Keratinocyte (primary cell): ENCODE results near the gene PGLYRP1. TPM values are rescaled to one million over a fixed set of nuclear protein-coding genes. Genes with fewer than 3 reads are reported as not detected.

ENCODE experiments used
- DNase-seq: peaks from one replicate; pipeline ENCODE4 v3.0.0-alpha.2; 2011; ENCODE audit warnings: low read depth, missing footprints, low spot score
- FAIRE-seq: peaks from 2 replicates; lab custom pipeline; 2011; peaks lifted over from hg19 to GRCh38; lab: Jason Lieb, UNC
- H2AFZ ChIP-seq: 2 replicates; pipeline ENCODE4 v1.6.0; 2012; ENCODE audit warnings: low read length, control low read depth, inconsistent platforms; ENCODE audit not compliant: control insufficient read depth
- H3K27ac ChIP-seq: 2 replicates; pipeline ENCODE4 v1.5.1; 2011; ENCODE audit warnings: low read length; ENCODE audit not compliant: control insufficient read depth, insufficient read depth
- H3K27me3 ChIP-seq: 3 replicates; pipeline ENCODE4 v1.6.0; 2011; ENCODE audit warnings: low read length; ENCODE audit not compliant: control insufficient read depth, insufficient read depth; ENCODE audit errors: extremely low read depth
- H3K36me3 ChIP-seq, 2 experiments: 2 replicates in 1 of 2; 3 replicates in 1 of 2; pipeline ENCODE4 v1.5.1; 2011; ENCODE audit warnings: low read length in 2 of 2, mild to moderate bottlenecking in 1 of 2; ENCODE audit not compliant: control insufficient read depth in 2 of 2, insufficient read depth in 2 of 2; ENCODE audit errors: extremely low read depth in 1 of 2
- H3K4me1 ChIP-seq: 3 replicates; pipeline ENCODE4 v1.5.1; 2011; ENCODE audit warnings: low read length; ENCODE audit not compliant: control insufficient read depth, insufficient read depth; ENCODE audit errors: extremely low read depth
- H3K4me2 ChIP-seq: 3 replicates; pipeline ENCODE4 v1.6.0; 2011; ENCODE audit warnings: low read depth, low read length; ENCODE audit not compliant: control insufficient read depth, insufficient read depth; ENCODE audit errors: extremely low read depth
- H3K4me3 ChIP-seq, 3 experiments: fragments of 200-600 bp in 1 of 3; sonication (generic) in 1 of 3; 2 replicates in 2 of 3; 3 replicates in 1 of 3; pipeline ENCODE4 v1.5.1; 2011 to 2016; ENCODE audit warnings: low read length in 3 of 3, mild to moderate bottlenecking in 3 of 3, control low read depth in 2 of 3, inconsistent platforms in 1 of 3, low read depth in 1 of 3, mixed read lengths in 1 of 3, mixed run types in 1 of 3, moderate library complexity in 1 of 3; ENCODE audit not compliant: control insufficient read depth in 2 of 3, insufficient read depth in 2 of 3; ENCODE audit errors: extremely low read depth in 1 of 3
- H3K79me2 ChIP-seq: 2 replicates; pipeline ENCODE4 v1.6.0; 2012; ENCODE audit warnings: low read length; ENCODE audit not compliant: control insufficient read depth, insufficient read depth
- H3K9ac ChIP-seq: 3 replicates; pipeline ENCODE4 v1.6.0; 2011; ENCODE audit warnings: low read length; ENCODE audit not compliant: control insufficient read depth, insufficient read depth; ENCODE audit errors: extremely low read depth
- H3K9me1 ChIP-seq: 3 replicates; pipeline ENCODE4 v1.6.0; 2011; ENCODE audit warnings: low read length; ENCODE audit not compliant: control insufficient read depth, insufficient read depth; ENCODE audit errors: extremely low read depth
- H3K9me3 ChIP-seq: 2 replicates; pipeline ENCODE4 v1.5.1; 2012; ENCODE audit warnings: low read depth, low read length; ENCODE audit not compliant: control insufficient read depth
- H4K20me1 ChIP-seq: 3 replicates; pipeline ENCODE4 v1.6.0; 2011; ENCODE audit warnings: low read length; ENCODE audit not compliant: control insufficient read depth, insufficient read depth; ENCODE audit errors: extremely low read depth
- CTCF ChIP-seq, 3 experiments: IDR thresholded peaks in 1 of 3; conservative IDR thresholded peaks in 1 of 3; optimal IDR thresholded peaks in 1 of 3; 2 replicates in 2 of 3; 3 replicates in 1 of 3; pipeline versions ENCODE3 to v1.5.1; 2011; ENCODE audit warnings: low read length in 3 of 3, mild to moderate bottlenecking in 3 of 3, moderate library complexity in 2 of 3, control low read depth in 1 of 3, inconsistent platforms in 1 of 3; ENCODE audit not compliant: insufficient read depth in 2 of 3; ENCODE audit errors: extremely low read depth in 1 of 3
- EZH2 ChIP-seq: IDR thresholded peaks from one replicate; pipeline ENCODE4 v1.6.1; 2012; ENCODE audit warnings: inconsistent platforms, mild to moderate bottlenecking, low read length, moderate library complexity
- dilution Hi-C: fragments of 300-500 bp; cut with MboI; formaldehyde crosslinking; loops from one replicate; pipeline ENCODE4 v1.7.0; 2020; ENCODE audit warnings: low sequenced_read_pairs; ENCODE audit not compliant: extremely low pct_ligation_motif_present
- polyA plus RNA-seq, 5 experiments: library from polyadenylated mRNA; depleted of rRNA in 3 of 5; stranded (reverse) in 3 of 5; stranded (forward) in 1 of 5; unstranded in 1 of 5; fragments of >200 nt; gene quantifications; 1 replicate in 1 of 5; 2 replicates in 3 of 5; 3 replicates in 1 of 5; pipeline versions ENCODE4 v1.2.1 to v1.2.3, GENCODE V29; 2011 to 2012; ENCODE audit warnings: missing spikeins in 2 of 5, low read depth in 1 of 5, low replicate concordance in 1 of 5

PGLYRP1 gene
- polyA plus RNA-seq, 1 donor (not counting 4 experiments of a cell fraction or from before 2014, with no cell fraction given) = not detected

DNA sequence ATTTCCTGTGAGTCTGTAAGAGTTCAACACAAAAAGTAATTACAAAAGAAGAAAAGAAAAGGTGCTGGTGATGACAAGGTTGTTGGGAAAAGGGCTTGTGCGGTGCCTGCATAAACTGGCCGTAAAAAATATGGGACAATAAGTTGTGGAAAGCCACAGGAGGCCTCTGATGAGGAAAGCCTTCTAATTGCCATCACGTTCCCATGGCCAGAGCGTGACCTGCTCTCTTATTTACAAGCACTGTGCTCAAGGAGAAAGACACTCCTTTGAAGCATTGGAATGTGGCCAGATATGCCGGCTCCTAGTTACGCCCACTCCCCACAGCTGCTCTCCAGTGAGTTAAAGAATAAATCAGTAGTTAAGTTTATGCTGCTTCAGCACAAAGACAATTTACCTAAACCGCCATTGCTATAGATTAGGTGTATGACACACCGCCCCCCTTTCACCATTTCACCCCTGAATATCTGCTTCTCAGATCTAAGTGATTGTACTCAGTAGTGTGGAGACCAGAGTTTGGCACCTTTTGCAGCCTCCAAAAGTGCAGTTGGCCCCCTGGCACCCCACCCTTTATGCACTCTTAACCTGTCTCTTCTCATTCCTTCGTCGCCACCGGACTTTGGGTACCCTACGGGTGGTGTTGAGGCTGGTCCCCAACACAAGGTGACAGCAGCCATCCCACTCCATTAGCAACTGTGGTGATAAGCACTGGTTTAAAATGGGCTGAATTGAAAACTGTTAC lies 8.1 kb upstream of the PGLYRP1 start:
- peaks cover 0 to 3% of the 10 kb centered on the region in 2 experiments for H3K36me3 ChIP-seq
- no peaks in the 10 kb centered on the region for H3K4me1 ChIP-seq
- no peak overlapping the region for H3K4me2 ChIP-seq
- H3K9me3 ChIP-seq = peaks cover 3% of the 10 kb centered on the region
- H3K4me3 ChIP-seq = no peak overlapping the region
- H2AFZ ChIP-seq = no peak overlapping the region
- no peak overlapping the region for H3K9ac ChIP-seq
- FAIRE-seq (no peak), DNase-seq (no peak)
- H4K20me1 ChIP-seq = peaks cover 3% of the 10 kb centered on the region
- peaks cover 24% of the 10 kb centered on the region for H3K27me3 ChIP-seq
- TF ChIP-seq EZH2 (no peak), CTCF (optimal IDR thresholded peaks at IDR 0.05 in 1 of 3, IDR thresholded peaks at IDR 0.05 in 1 of 3, conservative IDR thresholded peaks at IDR 0.05 in 1 of 3; ENCODE audit: extremely low read depth in 1 of 3, insufficient read depth in 2 of 3, low read length in 3 of 3) (no peak)
- H3K27ac ChIP-seq = no peak overlapping the region
- dilution Hi-C loops = no loop called here
- no peaks in the 10 kb centered on the region for H3K9me1 ChIP-seq
- H3K79me2 ChIP-seq = no peaks in the 10 kb centered on the region

DNA sequence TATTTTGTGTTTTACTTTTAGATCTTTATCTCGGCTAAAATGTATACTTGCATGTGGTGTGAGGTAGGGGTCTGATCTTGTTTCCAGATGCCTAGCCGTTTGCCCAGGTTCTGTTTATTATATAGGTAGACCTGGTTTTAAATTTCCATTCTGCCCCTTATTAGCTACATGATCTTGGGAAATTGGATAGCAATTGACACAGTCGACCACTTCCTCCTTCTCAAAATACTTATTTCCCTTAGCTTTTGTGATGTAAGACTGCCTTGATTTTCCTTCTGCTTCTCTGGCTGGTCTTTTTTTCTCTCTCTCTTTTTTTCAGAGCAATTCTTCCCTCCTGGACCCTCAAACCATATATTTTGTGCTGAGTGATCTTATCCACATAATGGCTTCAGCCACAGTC lies 3.0 kb upstream of the PGLYRP1 start:
- no peak overlapping the region for H2AFZ ChIP-seq
- no peaks in the 10 kb centered on the region for H3K9me3 ChIP-seq
- H3K36me3 ChIP-seq = peaks cover 0 to 2% of the 10 kb centered on the region in 2 experiments
- TF ChIP-seq EZH2 = no peak
- no peak for TF ChIP-seq CTCF (optimal IDR thresholded peaks at IDR 0.05 in 1 of 3, IDR thresholded peaks at IDR 0.05 in 1 of 3, conservative IDR thresholded peaks at IDR 0.05 in 1 of 3; ENCODE audit: extremely low read depth in 1 of 3, insufficient read depth in 2 of 3, low read length in 3 of 3)
- H3K4me1 ChIP-seq = peaks cover 13% of the 10 kb centered on the region
- peaks cover 13% of the 10 kb centered on the region for H3K27me3 ChIP-seq
- no peak overlapping the region for H3K4me2 ChIP-seq
- DNase-seq = no peak
- peaks cover 3% of the 10 kb centered on the region for H4K20me1 ChIP-seq
- no peak for FAIRE-seq
- no peak overlapping the region for H3K4me3 ChIP-seq
- H3K9ac ChIP-seq = no peak overlapping the region
- dilution Hi-C loops = no loop called here
- H3K79me2 ChIP-seq = no peaks in the 10 kb centered on the region
- no peaks in the 10 kb centered on the region for H3K9me1 ChIP-seq
- no peak overlapping the region for H3K27ac ChIP-seq
